Activated gamma-delta T cell treated with Interleukin-2 at 50 U/mL for 16 hours (primary cell): ENCODE data around the gene COMMD3.
"Not testable (repeated sequence)": the region's sequence is repeated elsewhere in the genome, so short reads cannot be mapped to it uniquely, and the experiment has no call there.

Experiments
- DNase-seq: peaks from one replicate; pipeline ENCODE4 v3.0.0-alpha.2; 2020

COMMD3 gene

DNA sequence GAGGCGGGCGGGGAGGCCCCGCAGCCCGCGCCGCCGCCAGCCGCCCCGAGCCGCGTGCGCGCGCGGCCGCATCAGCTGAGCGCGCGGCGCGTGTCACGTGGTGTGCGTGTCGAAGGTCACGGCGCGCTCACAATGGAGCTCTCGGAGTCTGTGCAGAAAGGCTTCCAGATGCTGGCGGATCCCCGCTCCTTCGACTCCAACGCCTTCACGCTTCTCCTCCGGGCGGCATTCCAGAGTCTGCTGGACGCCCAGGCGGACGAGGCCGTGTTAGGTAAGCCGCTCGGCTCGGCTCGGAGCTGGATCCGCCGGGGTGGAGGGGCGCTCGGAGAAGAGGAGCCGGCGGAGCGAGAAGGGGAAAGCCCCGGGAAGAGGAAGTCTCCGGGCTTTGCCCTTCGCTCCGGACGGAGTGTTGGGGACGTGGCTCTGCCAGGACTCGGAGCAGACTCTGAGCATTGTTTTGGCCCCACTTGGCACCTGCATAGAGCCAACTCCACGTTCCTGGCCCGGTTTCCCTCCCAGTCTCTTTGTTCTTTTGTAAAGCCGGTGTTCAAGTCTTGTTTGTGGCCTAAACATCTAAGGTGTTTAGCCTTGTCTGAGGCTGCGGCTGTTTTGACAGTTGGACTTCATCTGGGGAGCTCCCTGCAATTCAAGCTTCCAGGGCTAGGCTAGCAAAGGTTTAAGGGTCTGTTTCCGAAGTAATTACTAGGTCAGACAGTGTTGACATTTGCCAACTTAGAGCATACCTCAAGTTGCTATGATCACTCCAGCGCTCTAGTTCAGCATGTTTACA is at the start of gene COMMD3:
Gene COMMD3, plus strand, starts transcription at position 103 of the 790 bp plus-strand sequence. Its CDS starts 30 bp downstream, at position 133.
- DNase-seq: peak; percentile 65

DNA sequence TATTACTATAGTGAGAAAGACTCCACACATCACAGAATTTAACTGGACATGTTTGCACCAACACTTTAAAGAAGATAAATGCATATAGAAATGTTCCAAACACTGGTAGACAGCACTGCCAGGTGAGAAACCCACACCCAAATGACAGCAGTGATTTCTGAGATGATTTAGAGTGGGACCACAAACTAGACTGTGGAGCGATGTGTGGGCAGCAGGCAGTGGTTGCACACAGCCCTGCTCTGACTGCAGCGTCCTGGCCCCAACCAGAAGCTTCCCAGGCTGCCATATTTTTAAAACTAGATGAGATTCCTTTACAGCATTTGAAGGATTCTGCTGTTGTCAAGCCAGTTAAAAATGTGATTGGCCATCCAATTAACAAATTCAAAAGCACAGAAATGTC is 47.7 kb upstream of the COMMD3 start:
- DNase-seq: no peak

GRCh38 chr10:22271786-22272185 is 44.4 kb upstream of the COMMD3 start:
- DNase-seq: no peak

DNA sequence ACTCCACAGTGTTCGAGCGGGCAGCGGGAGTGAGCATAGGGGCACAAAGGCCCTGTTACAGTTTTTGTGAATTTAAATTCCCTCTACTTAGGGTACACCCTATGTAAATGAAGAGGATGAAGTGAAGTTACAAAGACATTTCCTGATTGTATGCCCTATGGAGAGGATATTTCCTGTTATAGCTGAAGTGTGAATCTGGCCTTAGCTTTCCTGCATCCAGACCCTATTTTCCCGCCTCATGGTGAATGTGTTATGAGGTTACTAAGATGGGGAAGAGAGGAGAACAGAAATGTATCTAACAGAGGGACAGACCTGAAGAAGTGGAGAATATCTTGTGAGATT is 37.8 kb upstream of the COMMD3 start:
- DNase-seq: no peak

GRCh38 chr10:22280078-22280477 is 36.1 kb upstream of the COMMD3 start:
- DNase-seq: no peak

DNA sequence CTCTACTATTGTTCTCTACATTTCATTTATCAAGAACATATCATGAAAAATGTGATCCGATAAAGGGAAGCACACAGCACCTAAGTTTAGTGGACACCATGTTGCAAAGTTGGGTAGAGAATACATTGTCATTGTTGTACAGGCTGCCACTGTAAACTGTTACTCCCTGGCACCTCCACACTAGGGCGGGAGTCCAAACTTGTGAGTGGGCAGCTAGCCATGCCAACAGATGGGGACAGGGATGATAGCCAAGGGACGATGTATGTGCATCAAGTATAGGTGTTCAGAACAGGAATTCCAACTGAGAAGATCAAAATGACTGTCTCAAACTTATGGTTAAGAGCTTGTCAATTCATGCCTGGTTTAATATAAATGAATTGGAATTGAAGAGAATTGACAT is 31.1 kb upstream of the COMMD3 start:
- no peak for DNase-seq

- DNase-seq: no peak
Observed at GRCh38 chr10:22293747-22294404, 22.3 kb upstream of the COMMD3 start.

DNA sequence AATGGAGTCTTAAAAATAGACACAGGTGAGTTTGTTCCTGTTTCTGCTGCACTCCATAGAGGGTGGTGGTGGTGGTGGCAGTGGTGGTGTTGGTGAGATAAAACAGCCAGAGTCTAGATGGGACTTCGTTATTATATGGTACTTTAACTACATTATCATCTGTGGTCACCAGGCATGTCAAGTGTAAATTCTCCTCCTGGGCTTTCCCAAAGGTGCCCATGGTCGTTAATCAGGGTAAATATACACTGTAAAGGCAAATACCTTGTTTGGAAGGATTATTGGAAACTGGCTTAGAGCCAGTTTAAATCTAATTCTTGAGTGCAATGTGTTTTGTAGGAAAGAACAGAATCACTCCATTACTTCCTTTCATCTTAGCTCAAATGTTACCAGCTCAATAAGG is 21.5 kb upstream of the COMMD3 start:
- no peak for DNase-seq

GRCh38 chr10:22301193-22301592 is 15.0 kb upstream of the COMMD3 start:
- no peak for DNase-seq

- DNase-seq: no peak
Observed at GRCh38 chr10:22303461-22303860, 12.7 kb upstream of the COMMD3 start.

- DNase-seq: no peak
Observed at GRCh38 chr10:22305721-22306120, 10.5 kb upstream of the COMMD3 start.

- DNase-seq: no peak
Observed at GRCh38 chr10:22308390-22308789, 7.8 kb upstream of the COMMD3 start.

- DNase-seq: no peak
Observed at GRCh38 chr10:22309180-22310000, 6.8 kb upstream of the COMMD3 start.

DNA sequence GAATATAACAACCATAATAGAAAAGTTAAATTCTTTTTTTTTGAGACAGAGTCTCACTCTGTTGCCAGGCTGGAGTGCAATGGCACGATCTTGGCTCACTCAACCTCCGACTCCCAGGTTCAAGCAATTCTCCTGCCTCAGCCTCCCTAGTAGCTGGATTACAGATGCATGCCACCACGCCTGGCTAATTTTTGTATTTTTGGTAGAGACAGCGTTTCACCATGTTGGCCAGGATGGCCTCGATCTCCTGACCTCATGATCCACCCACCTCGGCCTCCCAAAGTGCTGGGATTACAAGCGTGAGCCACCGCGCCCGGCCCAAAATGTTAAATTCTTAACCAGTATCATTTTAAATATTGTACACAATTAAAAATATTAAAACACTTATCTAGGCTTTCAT is 6.2 kb upstream of the COMMD3 start:
- not testable (repeated sequence) for DNase-seq

DNA sequence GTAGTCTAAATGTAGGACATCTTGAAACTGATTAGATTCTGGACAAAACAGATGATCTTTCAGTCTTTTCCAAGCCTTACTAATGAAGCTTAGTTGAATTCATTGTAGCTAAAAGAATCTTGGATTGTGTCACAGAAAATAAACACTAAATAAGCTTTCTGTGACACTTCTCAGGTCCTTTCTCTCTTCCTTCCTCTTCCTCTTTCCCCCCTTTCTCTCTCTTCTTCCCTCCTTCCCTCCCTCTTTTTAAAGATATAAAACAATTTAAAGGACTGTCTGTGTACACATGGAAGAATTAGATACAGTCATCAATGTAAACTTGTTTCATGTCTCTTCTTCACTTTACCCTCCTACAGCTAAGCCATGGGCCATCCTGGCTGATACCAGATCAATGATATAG is 5.3 kb upstream of the COMMD3 start:
- no peak for DNase-seq

GRCh38 chr10:22314852-22315251 is 1.3 kb upstream of the COMMD3 start:
- DNase-seq: no peak

GRCh38 chr10:22315455-22316285 is 518 bp upstream of the COMMD3 start:
- no peak for DNase-seq

- no peak for DNase-seq
Observed at GRCh38 chr10:22317076-22317370, 835 bp downstream of the COMMD3 start.

- DNase-seq: no peak
Observed at GRCh38 chr10:22317771-22318565, 1.8 kb downstream of the COMMD3 start.

DNA sequence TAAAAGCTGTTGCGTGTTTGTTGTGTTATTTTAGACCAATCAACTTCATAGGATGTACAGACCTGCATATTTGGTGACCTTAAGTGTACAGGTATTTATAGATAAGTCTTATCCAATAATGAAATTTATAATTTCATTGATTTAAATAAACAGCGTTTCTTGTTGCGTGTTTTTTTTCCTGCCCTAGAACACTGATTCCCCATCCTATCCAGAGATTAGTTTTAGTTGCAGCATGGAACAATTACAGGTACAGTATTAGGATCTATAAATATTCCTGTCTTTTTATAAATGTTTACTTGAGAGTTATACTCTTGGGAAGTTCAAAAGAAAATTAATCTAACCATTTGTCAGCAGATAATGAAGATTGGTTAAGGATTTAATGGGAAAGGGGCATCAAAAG is 2.6 kb downstream of the COMMD3 start:
- DNase-seq: no peak

DNA sequence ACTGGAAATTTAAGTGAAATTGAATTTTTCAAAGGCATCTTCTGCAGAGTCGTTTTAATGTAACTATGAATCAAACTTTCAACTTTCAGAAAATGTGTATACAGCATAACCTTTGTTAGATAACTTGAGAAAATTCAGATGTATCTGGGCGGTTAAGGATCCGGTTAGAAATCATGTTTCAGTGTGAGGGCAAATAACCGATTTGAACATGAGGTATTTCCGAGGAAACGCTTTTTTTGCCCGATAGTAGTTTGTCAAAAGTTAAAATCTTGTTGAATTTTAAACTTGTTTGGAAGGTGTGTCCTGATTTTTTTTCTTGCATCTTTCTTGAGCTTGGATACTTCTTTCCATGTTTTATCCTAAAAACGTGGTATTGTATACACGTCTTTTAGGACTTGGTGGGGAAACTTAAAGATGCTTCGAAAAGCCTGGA is 3.4 kb downstream of the COMMD3 start:
- no peak for DNase-seq

DNA sequence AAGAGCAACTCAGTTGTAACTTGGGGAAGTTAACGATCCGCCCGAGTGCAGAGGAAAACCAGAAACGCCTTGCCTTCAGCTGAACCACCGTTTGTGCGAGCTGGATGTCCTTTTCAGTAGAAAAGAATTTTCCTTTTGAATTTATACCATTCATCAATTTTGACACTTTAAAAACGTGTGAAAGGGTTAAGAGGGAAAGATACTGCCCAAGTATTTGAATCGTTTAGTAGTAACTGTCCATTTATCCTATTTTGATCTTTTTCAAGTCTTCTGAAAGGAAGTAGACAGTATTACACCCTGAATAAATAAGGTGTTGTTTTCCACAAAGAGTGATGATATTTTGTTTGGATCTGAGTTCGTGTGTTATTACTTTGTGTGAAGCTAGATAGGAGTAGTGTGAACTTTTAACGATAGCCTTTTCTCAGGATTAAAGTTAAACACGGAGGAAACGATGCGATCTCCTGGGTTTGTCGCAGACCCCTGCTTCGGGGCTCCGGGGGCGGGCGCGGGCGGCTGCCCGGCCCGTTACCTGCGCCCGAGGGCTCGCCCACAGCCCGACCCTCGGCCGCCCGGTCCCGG is 3.9 kb downstream of the COMMD3 start:
- DNase-seq: no peak
